ENCODE data around the gene PEBP1.

- TF ChIP-seq CTCF (IDR thresholded peaks at IDR 0.05): no peak
- TF ChIP-seq ZFX (IDR thresholded peaks at IDR 0.05; ENCODE audit: borderline replicate concordance): no peak
These were observed 53.8 kb downstream of the PEBP1 start for GRCh38 chr12:118189741-118190191.
